Measurements from ENCODE around the gene POC1B.

The POC1B gene

DNA sequence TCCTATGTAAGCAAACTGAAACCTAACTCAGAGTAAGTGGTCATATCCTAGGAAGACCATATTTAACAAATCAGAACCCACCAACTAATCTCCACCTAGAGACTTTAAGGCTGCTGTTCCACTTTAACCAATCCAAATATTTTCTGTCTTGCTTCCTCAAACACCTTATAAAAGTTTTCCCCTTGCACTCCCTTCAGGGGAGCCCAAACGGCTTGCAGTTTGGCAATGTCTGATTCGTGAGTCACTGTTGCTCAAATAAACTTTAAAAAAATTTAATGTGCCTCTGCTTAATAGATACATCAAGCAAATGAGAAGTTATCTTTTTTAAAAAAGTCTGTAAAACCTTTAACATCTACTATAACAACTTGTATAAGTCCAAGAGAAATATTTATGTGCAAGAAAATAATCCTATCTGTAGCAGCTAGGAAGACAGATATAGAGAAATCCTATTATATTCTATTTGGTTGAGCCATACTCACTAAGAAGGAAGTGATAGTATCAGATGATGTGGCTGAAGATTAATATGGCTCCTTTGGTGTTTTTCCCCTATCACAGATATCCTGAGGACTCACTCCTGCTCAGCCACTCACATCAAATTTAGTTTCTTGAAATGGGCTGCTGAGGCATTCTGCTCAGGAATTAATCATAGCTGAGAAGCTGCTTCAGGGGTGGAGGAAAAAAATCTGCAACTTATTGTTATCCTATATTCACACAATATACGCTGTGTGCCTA lies 108.4 kb downstream of the POC1B start:
- no peak for DNase-seq

DNA sequence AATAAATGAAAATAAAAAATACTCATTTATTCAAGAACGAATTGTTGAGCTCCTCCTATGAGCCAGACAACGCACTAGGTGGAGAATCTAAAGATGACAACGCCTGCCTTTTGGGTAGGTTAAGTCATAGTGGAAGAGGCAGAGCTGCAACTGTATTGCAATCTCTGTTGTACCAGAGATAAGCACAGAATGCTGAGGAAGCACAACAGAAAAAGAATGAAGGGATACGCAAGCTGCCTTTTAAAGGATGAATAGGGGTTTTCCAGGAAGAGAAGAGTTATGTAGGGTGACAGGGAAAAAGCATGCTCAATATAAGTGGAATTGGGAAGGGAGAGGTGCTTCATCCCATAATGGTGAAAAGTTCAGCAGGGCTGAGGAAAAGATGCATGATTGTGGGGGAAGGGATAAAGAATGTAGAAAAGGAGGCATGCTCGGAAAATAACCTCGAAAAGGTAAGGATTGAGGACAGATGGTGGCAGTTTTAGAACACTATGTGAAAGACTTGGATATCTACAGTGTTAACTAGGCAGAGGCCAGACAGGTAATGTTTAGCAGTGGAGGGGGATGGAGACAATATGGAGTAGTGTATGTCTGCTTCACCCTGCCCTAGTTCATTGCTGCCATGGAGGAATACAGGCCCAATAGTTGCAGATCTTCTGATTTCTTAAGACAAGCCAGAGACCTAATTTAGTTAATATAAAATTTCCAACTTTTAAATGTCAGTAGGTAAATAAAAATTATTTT lies 109.6 kb downstream of the POC1B start:
- DNase-seq = no peak

DNA sequence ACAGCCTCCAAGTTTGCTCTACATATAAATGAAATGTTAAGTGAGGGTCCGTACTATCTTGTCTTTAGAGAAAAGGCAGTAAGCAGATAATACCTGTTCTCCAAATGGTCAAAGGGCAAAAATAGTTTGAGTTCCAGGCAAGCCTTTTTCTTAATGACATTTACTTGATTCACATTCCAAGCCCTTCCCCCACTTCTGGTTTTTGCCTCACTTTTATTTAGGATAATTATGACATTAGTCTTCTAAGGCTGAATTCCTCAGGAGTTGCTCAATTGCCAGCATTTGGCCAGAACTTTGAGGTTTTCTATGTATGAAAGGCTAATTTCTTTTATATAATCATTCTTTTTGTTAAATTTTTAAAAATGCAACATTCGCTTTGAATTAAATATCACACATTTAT lies 111.0 kb downstream of the POC1B start:
- no peak for DNase-seq

DNA sequence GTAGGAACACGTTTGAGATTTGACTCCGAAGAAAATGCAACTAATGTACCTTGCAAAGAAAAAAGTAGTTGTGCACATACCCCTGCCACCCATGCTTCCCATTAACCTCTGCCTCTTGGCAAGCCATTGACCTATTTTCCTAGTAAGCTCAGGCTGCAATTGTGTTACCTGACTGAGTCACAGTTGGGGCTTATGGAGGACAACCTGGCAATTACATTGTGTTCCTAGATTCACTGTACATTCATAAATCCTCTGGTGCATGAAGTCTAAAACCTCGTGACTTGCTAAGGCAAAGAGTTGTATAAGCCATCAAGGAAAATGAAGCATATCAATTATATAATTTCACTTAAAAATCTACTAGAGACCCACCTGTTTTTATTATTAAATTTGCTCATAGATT lies 111.5 kb downstream of the POC1B start:
- no peak for DNase-seq

DNA sequence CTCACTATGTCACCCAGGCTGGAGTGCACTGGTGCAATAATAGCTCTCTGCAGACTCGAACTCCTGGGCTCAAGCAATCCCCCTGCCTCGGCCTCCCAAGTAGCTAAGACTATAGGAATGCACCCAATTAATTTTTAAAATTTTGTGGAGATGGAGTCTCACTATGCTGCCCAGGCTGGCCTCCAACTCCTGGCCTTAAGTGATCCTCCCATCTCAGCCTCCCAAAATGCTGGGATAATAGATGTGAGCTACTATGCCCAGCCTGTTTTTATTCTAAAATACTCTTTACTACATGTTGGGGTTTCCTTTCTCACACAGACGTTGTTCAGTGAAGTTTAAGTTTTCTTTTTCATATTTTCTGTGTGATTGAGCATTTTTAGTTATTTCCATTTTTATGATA lies 112.6 kb downstream of the POC1B start:
- DNase-seq = no peak

DNA sequence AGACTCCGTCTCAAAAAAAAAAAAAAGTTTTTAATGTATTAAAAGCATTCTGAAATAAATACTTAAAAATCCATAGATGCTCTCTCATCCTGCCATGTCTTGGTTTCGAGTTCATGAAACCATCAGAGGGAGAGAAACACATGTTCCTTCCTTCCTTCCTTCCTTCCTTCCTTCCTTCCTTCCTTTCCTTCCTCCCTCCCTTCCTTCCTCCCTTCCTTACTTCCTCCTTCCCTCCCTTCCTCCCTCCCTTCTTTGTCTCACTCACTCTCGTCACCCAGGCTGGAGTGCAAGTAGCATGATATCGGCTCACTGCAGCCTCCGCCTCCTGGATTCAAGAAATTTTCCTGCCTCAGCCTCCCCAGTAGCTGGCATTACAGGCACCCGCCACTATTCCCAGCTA lies 113.2 kb downstream of the POC1B start:
- no peak for DNase-seq

DNA sequence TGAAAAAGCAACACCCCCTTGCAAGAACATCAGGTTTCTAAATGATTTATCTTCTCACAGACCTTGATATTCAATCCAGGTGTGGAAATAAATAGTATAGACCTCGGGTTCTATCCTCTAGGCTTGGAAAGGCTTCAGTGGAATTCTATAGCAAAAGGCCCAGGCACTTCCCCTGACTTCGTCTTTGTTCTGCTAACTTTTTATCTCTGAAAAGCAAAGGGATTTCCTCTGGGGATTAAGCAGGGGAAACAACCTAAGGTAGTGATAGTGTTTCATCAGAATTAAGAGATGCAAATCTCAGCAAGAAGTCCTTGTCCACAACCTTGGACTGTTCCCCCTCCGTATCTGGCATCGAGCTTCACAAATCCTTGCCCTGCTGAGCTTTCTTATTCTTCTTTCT lies 114.0 kb downstream of the POC1B start:
- DNase-seq = no peak

DNA sequence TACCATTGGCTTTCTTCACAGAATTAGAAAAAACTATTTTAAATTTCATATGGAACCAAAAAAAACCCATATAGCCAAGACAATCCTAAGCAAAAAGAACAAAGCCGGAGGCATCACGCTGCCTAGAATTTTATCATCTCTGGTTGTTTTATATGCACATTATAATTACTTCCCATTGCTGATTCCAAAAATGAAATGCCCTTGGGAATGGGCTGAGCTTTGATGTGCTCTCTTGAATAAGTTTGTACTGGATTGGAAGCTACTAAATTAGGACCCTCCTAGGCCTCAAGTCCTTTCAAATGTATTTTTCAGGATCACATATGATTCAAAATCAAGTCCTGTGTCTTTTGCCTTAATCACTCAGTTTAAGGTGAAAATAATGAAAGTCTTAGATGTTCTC lies 114.6 kb downstream of the POC1B start:
- DNase-seq = no peak

DNA sequence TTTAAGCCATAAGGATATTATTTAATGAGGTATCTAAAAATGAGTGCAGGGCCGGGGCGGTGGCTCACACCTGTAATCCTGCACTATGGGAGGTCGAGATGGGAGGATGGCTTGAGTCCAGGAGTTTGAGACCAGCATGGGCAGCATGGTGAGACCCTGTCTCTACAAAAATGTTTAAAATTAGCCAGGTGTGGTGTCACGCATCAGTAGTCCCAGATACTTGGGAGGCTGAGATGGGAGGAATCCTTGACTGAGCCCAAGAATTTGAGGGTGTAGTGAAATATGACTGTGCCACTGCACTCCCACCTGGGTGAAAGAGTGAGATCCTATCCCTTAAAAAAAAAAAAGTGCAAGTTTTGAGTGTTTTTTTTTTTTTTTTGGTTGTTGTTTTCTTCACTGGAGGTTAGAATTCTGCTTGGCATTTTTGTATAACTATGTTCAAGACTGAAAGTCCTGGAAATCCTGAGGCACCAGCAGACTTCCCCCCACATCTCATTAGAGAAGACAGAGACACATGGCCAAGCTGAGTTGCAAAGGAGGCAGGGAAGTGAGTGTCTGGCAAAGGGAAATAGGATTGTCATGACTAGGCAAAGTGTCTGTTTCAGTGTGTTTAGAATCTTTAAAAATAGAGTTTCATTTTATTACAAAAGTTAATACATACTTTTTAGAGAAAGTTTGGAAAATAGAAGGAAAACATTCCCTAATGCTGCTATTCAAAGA lies 120.1 kb downstream of the POC1B start:
- no peak for DNase-seq

DNA sequence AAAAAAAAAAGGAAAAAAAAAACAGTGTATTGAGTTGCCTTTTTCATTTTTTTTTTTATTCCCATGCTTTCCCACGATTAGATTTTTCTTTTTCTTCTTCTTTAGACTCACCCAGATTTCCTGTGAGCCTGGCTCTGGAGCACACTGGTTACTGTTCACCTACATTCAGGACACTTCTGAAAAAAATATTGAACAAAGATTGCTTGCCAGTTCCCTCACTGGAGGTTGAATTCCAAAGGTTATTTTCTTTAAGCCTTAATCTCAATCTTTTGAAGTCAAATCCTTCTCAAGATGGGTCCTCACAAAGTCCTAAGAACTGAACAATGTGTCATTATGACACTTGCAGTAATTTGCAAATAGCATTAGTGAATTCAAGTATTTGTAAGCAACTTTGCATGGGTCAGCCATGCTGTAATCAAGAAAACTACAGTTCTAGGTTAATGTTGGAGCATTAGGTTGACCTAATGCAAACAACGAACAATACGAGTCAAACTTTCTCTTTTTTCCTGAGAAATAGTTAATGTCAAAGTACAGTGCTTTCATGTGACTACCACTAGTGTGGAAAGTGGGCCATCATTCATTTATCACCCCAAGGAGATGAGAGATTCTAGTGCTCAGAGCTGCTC lies 124.3 kb downstream of the POC1B start:
- DNase-seq = no peak

DNA sequence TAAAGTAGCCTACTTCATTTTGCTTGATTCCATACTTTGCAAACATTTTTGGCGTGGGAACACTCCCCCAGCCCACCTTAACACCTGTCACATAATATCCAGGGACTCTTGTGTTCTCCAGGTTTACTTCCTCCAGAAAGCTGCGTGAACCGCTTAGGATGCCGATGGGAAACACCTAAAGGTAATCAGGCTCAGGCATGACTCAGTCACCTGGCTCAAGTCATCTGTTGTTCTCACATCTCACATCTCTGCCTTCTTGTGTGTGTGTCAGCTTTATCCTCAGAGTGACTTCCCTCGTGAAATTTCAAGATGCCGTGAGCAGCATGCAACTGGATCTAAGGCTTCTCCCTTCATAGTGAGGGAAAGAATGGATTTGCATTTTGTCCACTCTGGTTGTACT lies 125.4 kb downstream of the POC1B start:
- DNase-seq = no peak

DNA sequence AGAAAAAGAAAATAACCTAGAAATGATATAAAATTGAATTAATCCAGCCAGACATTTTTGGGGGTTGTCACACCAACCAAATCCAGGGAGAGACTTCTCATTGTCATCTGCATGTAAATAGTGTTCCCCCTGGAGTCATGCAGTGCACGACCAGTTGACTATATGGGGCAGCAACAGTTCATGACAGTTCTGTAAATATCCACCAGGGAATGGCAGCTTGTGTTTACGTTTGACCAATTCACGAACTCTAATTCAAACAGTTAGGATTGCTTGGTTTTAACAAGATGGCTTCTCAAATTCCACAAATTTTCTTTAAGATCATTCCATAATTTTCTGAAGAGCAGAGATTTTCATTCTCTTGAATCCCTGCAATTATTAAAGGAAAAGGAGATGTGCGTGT lies 130.1 kb downstream of the POC1B start:
- no peak for DNase-seq

DNA sequence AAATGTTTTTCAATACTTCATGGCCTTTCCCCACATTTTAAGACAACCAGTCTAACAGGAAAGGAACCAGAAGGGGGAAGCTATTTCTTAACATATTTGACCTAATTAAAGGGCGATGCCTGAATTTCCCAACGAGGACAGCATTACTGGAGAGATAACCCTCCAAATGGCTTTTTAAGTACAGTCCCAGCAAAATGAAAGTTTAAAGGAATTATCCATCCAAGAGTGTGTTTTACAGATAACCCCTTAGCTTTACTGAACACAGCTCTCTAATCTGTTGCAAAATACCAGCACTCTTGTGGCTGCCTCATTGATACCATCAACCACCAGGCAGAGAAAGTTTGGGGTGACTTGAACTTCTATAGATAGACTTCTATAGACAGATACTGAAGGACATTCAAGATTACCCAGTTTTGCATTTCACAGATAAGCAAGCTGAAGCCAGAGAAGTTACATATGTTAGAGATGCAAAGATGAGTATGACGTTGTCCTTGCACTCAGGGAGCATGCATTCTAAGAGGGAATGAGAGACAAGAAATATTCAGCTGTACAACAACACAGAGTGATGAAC lies 132.2 kb downstream of the POC1B start:
- no peak for DNase-seq

DNA sequence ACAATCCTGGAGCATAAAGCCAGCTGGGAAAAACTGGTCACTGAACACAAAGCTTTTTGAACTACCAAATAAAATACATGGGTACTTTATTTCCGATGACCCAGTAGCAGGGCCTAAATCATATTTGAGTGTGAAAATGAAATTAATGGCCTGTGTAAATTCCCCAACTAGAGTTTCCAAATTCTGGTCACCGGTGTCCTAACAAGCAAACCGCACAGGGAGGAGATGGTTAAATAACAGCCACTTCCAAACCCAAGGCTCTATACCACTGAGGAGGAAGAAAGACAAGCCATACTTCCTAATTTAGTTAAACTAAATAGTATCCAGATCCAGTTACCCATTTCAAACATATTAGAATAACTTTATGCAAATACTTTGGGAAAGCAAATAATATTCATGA lies 133.5 kb downstream of the POC1B start:
- DNase-seq = no peak

DNA sequence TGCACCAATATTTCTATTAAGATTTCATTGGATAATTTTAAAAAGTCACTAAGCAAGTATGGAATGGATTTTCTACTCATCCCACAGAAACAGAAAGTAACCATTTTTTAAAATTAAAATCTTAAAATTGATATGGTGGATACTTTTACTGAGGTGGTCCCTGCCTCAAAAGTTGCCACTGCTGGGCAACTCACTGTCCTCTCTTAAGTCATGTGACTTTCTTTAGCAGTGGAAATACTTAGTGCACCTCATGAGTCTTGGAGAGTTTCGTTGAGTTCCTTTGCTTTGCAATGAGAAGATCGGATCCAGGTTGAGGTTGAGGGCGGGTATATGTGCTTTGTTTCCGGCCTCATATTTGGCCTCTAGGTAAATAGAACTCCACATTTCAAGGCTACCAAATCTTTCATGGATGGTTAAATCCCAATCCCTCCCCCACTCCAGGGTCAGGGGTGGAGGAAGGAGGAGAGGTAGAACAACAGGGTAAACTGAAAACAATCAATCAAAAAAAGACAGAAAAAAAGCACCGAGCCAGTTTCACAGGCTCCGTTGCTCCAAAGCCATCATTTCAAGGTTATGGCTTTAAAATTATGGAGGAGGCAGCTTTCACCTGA lies 134.0 kb downstream of the POC1B start:
- DNase-seq = no peak

DNA sequence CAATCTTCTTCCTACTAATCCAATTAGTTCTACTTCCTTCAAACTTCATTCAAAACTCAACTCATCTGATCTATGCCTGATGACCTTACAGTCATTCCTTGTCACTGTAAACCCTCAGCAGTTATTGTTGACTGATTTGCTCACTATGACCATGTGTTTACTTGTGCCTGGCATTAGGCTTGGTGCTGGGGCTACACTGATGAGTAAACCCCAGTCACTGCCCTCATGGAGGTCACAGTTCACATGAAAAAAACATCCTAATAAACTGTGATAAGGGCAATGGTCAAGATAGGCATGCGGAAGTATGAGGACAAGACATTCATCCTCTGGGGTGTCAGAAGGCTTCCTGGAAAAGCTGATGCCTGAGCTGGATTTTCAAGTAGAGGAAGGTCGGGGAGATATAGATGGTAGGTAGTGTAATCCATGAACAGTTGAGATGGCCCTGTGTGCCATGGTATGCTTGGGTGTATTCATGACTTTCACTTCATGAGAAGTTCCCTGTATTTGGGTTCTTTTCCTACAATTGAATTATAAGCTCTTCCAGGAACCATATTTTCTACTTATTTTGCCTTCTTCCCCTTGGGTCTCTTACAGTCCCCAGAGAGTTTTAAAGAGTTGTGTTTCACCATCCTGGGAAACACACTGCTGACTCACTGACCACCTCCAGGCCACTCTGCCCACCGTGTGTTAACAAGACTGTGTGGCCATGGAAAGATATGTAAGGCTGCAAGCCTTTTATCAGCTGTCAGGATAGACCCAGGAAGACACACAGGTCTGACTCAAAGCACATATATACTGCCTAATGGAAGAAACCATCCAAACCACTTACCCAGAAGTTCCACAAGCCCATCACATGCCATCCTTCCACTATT lies 134.8 kb downstream of the POC1B start:
- no peak for DNase-seq

DNA sequence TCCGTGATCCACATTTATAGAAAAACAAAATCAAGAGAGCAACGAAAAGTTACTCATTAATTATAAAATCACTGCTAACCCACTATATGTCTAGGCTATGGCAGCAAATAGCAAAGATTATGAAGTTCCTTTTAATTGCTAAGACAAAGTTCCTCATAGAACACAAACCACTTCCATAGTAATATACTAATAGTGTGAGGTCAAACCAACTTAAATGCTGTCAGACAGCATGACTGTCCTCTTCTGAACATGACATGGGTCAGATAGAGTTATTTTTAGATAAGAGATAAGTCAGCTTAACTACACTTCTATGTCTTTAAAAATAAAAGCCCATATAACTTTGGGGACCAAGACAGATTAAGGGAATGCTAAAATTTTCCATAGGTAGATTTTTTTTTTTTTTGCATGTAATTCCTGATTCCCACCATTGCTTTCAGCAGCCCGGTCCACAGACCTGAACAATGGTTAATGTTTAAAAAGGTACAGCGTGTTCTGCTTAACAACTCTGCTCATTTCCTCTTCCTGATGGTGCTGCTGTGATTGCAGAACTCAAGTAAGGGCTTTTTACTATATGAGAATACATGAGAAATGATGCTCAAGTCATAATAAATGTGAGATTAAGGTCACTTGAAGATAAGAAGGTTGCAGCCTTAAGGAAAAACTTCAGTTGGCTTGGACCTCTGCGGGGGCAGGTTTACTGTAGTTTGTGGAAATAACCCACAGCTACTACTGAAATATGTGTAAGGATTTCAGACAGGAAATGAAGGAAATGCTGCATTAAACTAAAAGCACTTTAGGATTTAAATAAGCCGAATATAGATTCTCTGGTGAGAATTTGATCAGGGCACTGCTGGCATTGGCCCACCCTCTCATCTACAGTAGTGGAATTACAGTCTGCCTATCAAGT lies 135.8 kb downstream of the POC1B start:
- DNase-seq = no peak

DNA sequence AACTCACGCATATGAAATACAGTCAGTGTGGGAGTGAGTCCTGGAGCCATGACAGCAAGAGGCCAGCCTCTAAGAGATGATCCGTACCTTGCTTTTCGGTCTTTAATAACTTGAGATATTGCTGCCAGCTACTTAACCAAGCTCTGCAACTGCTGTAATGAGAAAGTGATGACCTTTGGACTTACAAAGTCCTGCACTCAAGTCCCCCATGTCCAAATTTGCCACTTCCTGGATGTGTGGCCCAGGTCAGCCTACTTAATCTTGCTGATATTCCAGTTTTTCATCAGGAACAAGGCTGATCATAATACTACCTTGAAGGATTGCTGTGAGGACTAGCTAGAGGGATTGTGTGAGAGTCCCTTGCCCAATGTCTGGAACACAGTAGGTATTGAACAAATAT lies 139.7 kb downstream of the POC1B start:
- no peak for DNase-seq

DNA sequence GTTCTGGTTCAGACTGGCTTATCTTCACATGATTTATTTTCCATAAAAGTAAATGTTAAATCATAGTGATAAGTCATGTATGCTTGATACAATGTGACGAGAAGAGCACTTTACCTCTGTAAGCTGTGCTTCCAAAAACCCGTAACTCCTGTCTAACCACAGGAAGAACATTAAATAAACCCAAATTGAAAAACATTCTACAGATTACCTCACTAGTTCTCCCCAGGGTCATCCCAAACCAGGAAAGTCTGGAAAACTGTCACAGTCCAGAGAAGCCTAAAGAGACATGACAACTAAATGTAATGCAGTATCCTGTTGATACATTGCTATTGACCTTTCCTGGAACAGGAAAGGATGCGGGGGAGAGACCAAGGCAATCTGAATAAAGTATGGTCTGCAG lies 141.0 kb downstream of the POC1B start:
- DNase-seq = no peak

DNA sequence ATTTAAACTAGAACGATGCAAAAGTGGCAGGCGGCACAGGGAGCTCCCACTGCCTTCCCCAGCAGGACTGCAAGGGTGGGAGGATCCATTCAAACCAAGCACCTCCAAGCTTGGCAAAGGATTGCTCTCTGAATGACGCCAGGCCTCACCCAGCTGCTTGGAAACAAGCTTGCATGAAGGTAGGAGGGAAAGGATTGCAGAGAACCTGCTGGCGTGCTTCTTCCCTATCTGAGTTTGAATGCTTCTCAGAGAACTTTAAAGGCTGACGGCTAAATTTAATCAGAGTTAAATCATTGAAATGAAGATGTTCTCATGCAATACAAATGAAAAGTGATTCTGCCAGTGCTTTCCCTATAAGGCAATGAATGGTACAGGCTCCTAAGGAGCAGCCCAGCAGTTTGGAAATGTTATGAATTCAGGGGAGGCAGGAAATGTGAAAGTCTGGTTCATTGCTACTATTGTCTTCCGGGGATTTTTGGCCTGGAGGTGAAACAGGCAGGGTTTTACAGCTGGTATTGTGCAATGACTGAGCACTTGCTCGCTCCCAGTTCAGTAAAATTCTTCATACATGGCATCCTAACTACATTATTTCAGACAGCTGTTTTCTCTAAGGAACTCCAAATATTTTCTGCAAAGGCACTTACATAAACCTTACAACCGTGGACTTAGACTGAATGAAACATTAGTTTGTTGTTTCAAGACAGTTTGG lies 141.6 kb downstream of the POC1B start:
- no peak for DNase-seq
